Psoas muscle (tissue), 8 donors: ENCODE measurements around the gene NIPBL. TPM values are rescaled to one million over a fixed set of nuclear protein-coding genes. Genes with fewer than 3 reads are reported as not detected.

ENCODE experiments used
- ATAC-seq, 4 donors: fragments of 200-7000 bp; cut with Tn5 transposase; one replicate each; pipeline ENCODE4 v1.9.1; 2020; ENCODE audit warnings: moderate library complexity in 3 of 4, mild to moderate bottlenecking in 2 of 4
- DNase-seq, 2 donors: peaks; one replicate each; pipeline ENCODE4 v3.0.0-alpha.2; 2020
- H3K27ac ChIP-seq: fragments of 200-600 bp; one replicate; pipeline ENCODE4 v1.8.0; 2022
- H3K27me3 ChIP-seq, 3 donors: fragments of 200-600 bp in 1 of 3; one replicate each; pipeline versions ENCODE4 v1.6.1 to v1.8.0; 2013 to 2022; ENCODE audit warnings: low read length in 2 of 3, mild to moderate bottlenecking in 2 of 3, moderate library complexity in 1 of 3; ENCODE audit not compliant: insufficient read depth in 3 of 3
- H3K36me3 ChIP-seq, 2 donors: fragments of 200-600 bp in 1 of 2; one replicate each; pipeline versions ENCODE4 v1.6.1 to v1.8.0; 2013 to 2022; ENCODE audit warnings: low read depth in 1 of 2, mild to moderate bottlenecking in 1 of 2, moderate library complexity in 1 of 2; ENCODE audit not compliant: insufficient read depth in 1 of 2
- H3K4me1 ChIP-seq: fragments of 200-600 bp; one replicate; pipeline ENCODE4 v1.8.0; 2022
- H3K4me3 ChIP-seq: fragments of 200-600 bp; one replicate; pipeline ENCODE4 v1.8.0; 2022; ENCODE audit warnings: mild to moderate bottlenecking
- H3K9me3 ChIP-seq: fragments of 200-600 bp; one replicate; pipeline ENCODE4 v1.8.0; 2022
- WGBS, 3 donors: extraction: QIAGEN DNeasy Blood & Tissue Kit; methylation state at CpG; one replicate each; pipeline versions ENCODE4 v1.1.6 to v1.1.7; 2013; 5-methylcytosine and 5-hydroxymethylcytosine counted together
- intact Hi-C, 2 donors: fragments of 100-400 bp; cut with DNase I; formaldehyde crosslinking; loops; one replicate each; pipeline versions ENCODE4 v1.11.0 to v1.14.2; 2022
- polyA plus RNA-seq, 3 donors: library from polyadenylated mRNA; stranded (reverse); fragments of 200-250 nt; gene quantifications; one replicate each; pipeline ENCODE4 v1.2.3, GENCODE V29; 2013
- total RNA-seq, 4 donors: library from RNA; stranded (reverse); fragmentation: NEBNext Ultra II Directional in 2 of 4; extraction: Animal tissue kit (Norgen Biotek cat#: 25700) in 2 of 4; gene quantifications; one replicate each; pipeline versions ENCODE4 v1.2.1 to v1.2.4, GENCODE V29; 2021 to 2023
- TF ChIP-seq, protein P1 (sequence below): fragments of 200-600 bp; IDR thresholded peaks from one replicate; pipeline ENCODE4 v1.8.0; 2022; ENCODE audit warnings: antibody characterized with exemption
- donor health status: healthy with polysubstance abuse.
- donor health status: DM: no; HTN: no; CAD: no; lungs with moderate emphysema.
- donor health status: Bipolar disorder and iron deficiency.
- donor health status: healthy.
- donor health status: DM: yes; HTN: yes; CAD: no.
- donor health status: DM: no; HTN: no; CAD: no.
- donor health status: DM: no; HTN: no; CAD: no.
- donor health status: DM: yes; HTN: yes; CAD: no.

NIPBL gene
- total and polyA plus RNA-seq, 7 donors: 12.5 to 51.4 (median 38.1) TPM

DNA sequence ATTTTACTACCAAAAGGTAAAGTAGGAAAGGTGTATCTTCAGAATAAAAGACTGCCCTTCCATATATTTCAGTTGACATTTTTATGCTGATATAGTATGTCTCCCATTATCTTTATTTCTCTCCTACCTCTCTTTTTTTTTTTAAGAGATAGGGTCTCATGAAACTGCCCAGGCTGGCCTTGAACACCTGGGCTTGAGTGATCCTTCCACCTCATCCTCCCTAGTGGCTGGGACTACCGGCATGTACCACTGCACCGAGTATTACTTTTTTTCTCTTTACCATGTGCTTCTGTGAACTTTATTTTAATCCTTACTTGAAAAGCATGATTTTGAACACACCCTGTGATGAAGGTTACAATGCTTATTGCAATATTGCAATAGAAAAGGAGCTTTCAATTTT is 42.7 kb downstream of the NIPBL start:
- 29 to 64% (median 47%) methylated on average over 2 of the region's 2 CpGs for WGBS, 3 donors
- intact Hi-C loops: no loop called here
- TF ChIP-seq, protein P1, sequence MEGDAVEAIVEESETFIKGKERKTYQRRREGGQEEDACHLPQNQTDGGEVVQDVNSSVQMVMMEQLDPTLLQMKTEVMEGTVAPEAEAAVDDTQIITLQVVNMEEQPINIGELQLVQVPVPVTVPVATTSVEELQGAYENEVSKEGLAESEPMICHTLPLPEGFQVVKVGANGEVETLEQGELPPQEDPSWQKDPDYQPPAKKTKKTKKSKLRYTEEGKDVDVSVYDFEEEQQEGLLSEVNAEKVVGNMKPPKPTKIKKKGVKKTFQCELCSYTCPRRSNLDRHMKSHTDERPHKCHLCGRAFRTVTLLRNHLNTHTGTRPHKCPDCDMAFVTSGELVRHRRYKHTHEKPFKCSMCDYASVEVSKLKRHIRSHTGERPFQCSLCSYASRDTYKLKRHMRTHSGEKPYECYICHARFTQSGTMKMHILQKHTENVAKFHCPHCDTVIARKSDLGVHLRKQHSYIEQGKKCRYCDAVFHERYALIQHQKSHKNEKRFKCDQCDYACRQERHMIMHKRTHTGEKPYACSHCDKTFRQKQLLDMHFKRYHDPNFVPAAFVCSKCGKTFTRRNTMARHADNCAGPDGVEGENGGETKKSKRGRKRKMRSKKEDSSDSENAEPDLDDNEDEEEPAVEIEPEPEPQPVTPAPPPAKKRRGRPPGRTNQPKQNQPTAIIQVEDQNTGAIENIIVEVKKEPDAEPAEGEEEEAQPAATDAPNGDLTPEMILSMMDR: no peak
- H3K36me3 ChIP-seq: no peaks in the 10 kb centered on the region
- peak in 2 of 4 donors; percentile 38 to 49 for ATAC-seq
- no peaks in the 10 kb centered on the region for H3K27me3 ChIP-seq
- H3K4me3 ChIP-seq: no peak overlapping the region
- peaks cover 40% of the 10 kb centered on the region for H3K4me1 ChIP-seq
- no peaks in the 10 kb centered on the region for H3K9me3 ChIP-seq
- DNase-seq: no peak
- H3K27ac ChIP-seq: no peak overlapping the region

DNA sequence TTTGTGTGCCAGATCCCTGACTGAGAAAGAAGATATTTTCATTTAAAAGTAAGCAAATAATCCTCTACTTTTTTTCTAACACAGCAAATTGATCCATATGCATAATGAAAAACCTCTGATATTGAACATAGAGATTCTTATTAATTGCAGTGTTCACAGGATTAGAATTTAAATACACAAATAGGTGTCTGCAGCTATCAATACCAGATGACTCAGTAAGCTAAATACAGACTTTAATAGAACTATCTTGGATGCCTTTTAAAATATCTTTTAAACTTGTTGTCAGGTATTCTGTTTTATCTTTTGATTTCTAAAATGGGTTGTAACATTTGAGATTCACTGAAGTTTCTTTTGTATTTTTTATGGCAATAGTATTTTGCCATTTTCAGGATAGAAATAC is 43.1 kb downstream of the NIPBL start:
- H3K9me3 ChIP-seq: no peaks in the 10 kb centered on the region
- H3K36me3 ChIP-seq: no peaks in the 10 kb centered on the region
- TF ChIP-seq, protein P1: no peak
- intact Hi-C loops: no loop called here
- H3K4me1 ChIP-seq: peaks cover 43% of the 10 kb centered on the region
- no peaks in the 10 kb centered on the region for H3K27me3 ChIP-seq
- no peak overlapping the region for H3K27ac ChIP-seq
- DNase-seq (no peak), ATAC-seq (peak in 2 of 4 donors; percentile 54 to 74)
- no peak overlapping the region for H3K4me3 ChIP-seq

DNA sequence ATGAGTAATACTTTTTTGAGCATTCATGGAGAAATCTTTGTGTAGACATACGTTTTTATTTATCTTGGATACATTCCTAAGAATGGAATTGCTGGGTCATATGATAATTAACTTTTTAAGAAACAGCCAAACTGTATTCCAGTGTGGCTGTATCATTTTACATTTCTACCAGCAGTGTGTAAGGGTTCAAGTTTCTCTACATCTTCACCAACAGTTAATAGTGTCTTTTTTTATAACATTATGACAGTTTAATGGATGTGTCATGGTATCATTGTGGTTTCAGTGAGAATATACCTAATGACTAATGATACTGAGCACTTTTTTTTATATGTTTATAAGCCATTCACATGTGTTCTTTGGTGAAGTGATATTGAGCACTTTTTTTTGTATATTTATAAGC is 52.4 kb downstream of the NIPBL start:
- intact Hi-C loops: loop anchor here in 1 of 2 donors (5.0 kb wide), 1 partner anchor 42 kb away; no protein-coding TSS in a partner anchor
- peak overlapping the region; percentile 63 for H3K27ac ChIP-seq
- TF ChIP-seq, protein P1: no peak
- no peak overlapping the region for H3K4me3 ChIP-seq
- WGBS, 3 donors: 0 to 13% (median 11%) methylated on average over 1 of the region's 1 CpG
- H3K9me3 ChIP-seq: no peaks in the 10 kb centered on the region
- H3K4me1 ChIP-seq: peaks cover 76% of the 10 kb centered on the region
- H3K27me3 ChIP-seq: no peaks in the 10 kb centered on the region
- no peaks in the 10 kb centered on the region for H3K36me3 ChIP-seq
- no peak for DNase-seq
- ATAC-seq: peak; percentile 86 to 87 (median 86)

DNA sequence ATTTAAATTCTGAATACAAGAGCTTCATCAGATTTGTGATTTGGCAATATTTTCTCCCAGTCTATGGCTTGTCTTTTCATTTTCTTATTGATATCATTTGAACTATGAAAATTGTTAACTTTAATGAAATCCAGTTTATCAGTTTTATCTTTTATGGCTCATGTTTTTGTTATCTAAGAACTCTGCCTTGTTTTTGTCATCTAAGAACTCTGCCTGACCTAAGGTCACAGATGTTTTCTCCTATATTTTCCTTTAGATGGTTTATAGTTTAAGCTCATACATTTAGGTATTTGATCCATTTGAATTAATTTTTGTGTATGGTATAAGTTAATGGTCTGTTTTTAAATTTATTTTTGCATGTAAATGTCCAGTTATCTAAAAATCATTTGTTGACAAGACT is 52.9 kb downstream of the NIPBL start:
- no peak for ATAC-seq

DNA sequence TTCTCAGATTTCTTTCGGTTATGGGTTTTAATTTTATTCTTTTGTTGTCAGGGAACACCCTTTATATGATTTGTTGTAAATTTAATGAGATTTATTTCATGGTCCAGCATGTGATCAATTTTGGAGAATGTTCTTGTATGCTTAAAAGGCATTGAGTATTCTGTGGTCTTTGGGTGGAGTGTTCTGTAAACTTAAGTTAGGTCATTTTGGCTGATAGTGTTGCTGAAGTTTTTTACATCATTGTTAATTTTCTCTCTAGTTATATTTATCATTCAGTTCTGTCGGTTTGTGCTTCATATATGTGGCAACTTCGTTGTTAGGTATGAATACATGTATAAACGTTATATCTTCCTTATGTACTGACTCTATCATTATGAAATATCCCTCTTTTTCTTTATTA is 55.5 kb downstream of the NIPBL start:
- 94 to 96% (median 96%) methylated on average over 4 of the region's 4 CpGs for WGBS, 3 donors
- Histone ChIP-seq H3K4me1 (peaks cover 95% of the 10 kb centered on the region), H3K4me3 (no peak overlapping the region), H3K27me3 (no peaks in the 10 kb centered on the region), H3K9me3 (no peaks in the 10 kb centered on the region), H3K36me3 (no peaks in the 10 kb centered on the region), H3K27ac (no peak overlapping the region)
- TF ChIP-seq, protein P1: no peak
- ATAC-seq (no peak), DNase-seq (no peak)
- intact Hi-C loops: no loop called here

More for the DNA sequence above, 52.9 kb downstream of the NIPBL start:
- H3K27me3 ChIP-seq: no peaks in the 10 kb centered on the region
- peaks cover 76% of the 10 kb centered on the region for H3K4me1 ChIP-seq
- intact Hi-C loops: loop anchor here in 1 of 2 donors (5.0 kb wide), 1 partner anchor 42 kb away; no protein-coding TSS in a partner anchor
- peak overlapping the region; percentile 63 for H3K27ac ChIP-seq
- no peak for DNase-seq
- TF ChIP-seq, protein P1: no peak
- H3K36me3 ChIP-seq: no peaks in the 10 kb centered on the region
- no peaks in the 10 kb centered on the region for H3K9me3 ChIP-seq
- H3K4me3 ChIP-seq: no peak overlapping the region
